ENCODE results near the gene PDZD2.

Gene PDZD2

GRCh38 chr5:32157078-32157477 is 518.1 kb downstream of the PDZD2 start:
- DNase-seq = no peak

GRCh38 chr5:32158679-32158975 is 519.7 kb downstream of the PDZD2 start:
- no peak for DNase-seq

GRCh38 chr5:32159328-32160072 is 520.6 kb downstream of the PDZD2 start:
- DNase-seq = no peak

- DNase-seq = no peak
These were observed 521.3 kb downstream of the PDZD2 start for GRCh38 chr5:32160228-32160627.
